ENCODE measurements around the gene PSD4. TPM values are rescaled to one million over a fixed set of nuclear protein-coding genes. Genes with fewer than 3 reads are reported as not detected.

The PSD4 gene
- total RNA-seq, 2 donors from 2014 or later: 13.1 to 16.9 TPM

DNA sequence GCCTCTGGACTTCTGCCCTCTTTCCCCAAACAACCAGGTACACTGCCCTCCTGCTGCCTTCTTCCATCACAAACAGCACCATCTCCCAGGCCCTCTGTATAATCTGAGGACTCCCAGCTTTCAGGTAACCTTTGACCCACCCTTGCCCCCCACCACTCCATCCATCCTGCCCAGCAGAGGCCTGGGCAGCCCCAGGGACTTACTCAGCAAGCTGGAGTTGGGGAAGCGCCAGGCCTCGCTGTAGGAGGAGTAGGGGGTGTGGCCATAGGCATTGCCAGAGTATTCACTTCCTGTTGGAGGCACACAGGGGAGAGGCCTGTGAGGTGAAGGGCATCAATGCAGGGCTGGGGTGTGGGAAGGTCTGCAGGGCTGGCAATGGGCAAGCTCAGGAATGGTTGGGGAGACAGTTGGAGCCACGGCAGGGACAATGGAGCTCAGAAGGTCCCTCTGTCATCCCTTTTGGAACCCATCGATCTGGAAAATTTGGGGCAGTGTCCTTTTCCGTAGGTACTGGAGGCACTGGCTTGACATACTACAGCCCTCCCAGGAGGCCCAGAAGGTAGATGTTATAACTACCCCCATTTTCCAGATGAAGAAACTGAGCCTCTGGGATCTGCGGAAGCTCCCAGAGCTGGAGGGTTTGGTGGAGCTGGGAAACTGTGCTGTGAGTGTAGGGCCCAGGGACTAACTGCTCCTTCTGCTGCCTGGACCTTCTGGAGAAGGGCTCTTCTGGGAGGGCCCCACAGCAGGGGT lies 46.3 kb downstream of the PSD4 start:
- Histone ChIP-seq H3K27me3 (replicated peaks; ENCODE audit: insufficient read depth) (no peaks in the 10 kb centered on the region), H3K9me3 (no peaks in the 10 kb centered on the region), H3K4me1 (ENCODE audit: control insufficient read depth in 1 of 2, low read depth in 2 of 2) (no peaks in the 10 kb centered on the region), H3K36me3 (no peaks in the 10 kb centered on the region), H3K27ac (no peak overlapping the region), H3K4me3 (no peak overlapping the region)
- DNase-seq (ENCODE audit: low spot score): no peak
- TF ChIP-seq, protein P1, sequence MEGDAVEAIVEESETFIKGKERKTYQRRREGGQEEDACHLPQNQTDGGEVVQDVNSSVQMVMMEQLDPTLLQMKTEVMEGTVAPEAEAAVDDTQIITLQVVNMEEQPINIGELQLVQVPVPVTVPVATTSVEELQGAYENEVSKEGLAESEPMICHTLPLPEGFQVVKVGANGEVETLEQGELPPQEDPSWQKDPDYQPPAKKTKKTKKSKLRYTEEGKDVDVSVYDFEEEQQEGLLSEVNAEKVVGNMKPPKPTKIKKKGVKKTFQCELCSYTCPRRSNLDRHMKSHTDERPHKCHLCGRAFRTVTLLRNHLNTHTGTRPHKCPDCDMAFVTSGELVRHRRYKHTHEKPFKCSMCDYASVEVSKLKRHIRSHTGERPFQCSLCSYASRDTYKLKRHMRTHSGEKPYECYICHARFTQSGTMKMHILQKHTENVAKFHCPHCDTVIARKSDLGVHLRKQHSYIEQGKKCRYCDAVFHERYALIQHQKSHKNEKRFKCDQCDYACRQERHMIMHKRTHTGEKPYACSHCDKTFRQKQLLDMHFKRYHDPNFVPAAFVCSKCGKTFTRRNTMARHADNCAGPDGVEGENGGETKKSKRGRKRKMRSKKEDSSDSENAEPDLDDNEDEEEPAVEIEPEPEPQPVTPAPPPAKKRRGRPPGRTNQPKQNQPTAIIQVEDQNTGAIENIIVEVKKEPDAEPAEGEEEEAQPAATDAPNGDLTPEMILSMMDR (IDR thresholded peaks at IDR 0.05): no peak
- ATAC-seq (ENCODE audit: insufficient number of reproducible peaks, low FRiP score, low read depth): no peak

- no peaks in the 10 kb centered on the region for H3K27me3 ChIP-seq (replicated peaks; ENCODE audit: insufficient read depth)
- TF ChIP-seq, protein P1 (IDR thresholded peaks at IDR 0.05): no peak
- H3K9me3 ChIP-seq: no peaks in the 10 kb centered on the region
- H3K4me1 ChIP-seq (ENCODE audit: control insufficient read depth in 1 of 2, low read depth in 2 of 2): no peaks in the 10 kb centered on the region
- DNase-seq (ENCODE audit: low spot score): no peak
- H3K27ac ChIP-seq: no peak overlapping the region
- ATAC-seq (ENCODE audit: insufficient number of reproducible peaks, low FRiP score, low read depth): no peak
- no peak overlapping the region for H3K4me3 ChIP-seq
- H3K36me3 ChIP-seq: no peaks in the 10 kb centered on the region
These were observed 47.4 kb downstream of the PSD4 start for GRCh38 chr2:113220970-113221708.

- no peak overlapping the region for H3K27ac ChIP-seq
- H3K4me3 ChIP-seq: no peak overlapping the region
- H3K9me3 ChIP-seq: no peaks in the 10 kb centered on the region
- no peaks in the 10 kb centered on the region for H3K36me3 ChIP-seq
- TF ChIP-seq, protein P1 (IDR thresholded peaks at IDR 0.05): no peak
- no peaks in the 10 kb centered on the region for H3K27me3 ChIP-seq (replicated peaks; ENCODE audit: insufficient read depth)
- DNase-seq (ENCODE audit: low spot score): no peak
- no peaks in the 10 kb centered on the region for H3K4me1 ChIP-seq (ENCODE audit: control insufficient read depth in 1 of 2, low read depth in 2 of 2)
- no peak for ATAC-seq (ENCODE audit: insufficient number of reproducible peaks, low FRiP score, low read depth)
These were observed 48.1 kb downstream of the PSD4 start for GRCh38 chr2:113221846-113222245.

DNA sequence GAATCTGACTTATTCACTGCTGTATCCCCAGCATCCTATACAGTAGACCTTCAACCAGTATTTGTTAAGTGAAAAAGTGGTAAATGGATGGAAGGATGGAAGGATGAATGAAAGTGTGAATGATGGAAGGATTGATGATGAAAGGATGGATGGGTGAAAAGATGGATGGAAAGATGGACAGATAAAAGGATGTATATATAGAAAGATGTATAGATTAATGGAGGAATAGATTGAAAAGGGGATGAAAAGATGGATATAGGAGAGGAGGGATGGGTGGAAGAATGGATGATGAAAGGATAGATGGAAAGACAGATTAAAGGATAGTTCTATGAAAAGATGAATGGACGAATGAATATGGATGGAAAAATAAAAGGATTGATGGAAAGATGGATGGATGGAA lies 50.0 kb downstream of the PSD4 start:
- Histone ChIP-seq H3K36me3 (no peaks in the 10 kb centered on the region), H3K4me1 (ENCODE audit: control insufficient read depth in 1 of 2, low read depth in 2 of 2) (no peaks in the 10 kb centered on the region), H3K27ac (no peak overlapping the region), H3K27me3 (replicated peaks; ENCODE audit: insufficient read depth) (no peaks in the 10 kb centered on the region), H3K9me3 (no peaks in the 10 kb centered on the region), H3K4me3 (no peak overlapping the region)
- TF ChIP-seq, protein P1 (IDR thresholded peaks at IDR 0.05): no peak
- DNase-seq (ENCODE audit: low spot score) (no peak), ATAC-seq (ENCODE audit: insufficient number of reproducible peaks, low FRiP score, low read depth) (no peak)

DNA sequence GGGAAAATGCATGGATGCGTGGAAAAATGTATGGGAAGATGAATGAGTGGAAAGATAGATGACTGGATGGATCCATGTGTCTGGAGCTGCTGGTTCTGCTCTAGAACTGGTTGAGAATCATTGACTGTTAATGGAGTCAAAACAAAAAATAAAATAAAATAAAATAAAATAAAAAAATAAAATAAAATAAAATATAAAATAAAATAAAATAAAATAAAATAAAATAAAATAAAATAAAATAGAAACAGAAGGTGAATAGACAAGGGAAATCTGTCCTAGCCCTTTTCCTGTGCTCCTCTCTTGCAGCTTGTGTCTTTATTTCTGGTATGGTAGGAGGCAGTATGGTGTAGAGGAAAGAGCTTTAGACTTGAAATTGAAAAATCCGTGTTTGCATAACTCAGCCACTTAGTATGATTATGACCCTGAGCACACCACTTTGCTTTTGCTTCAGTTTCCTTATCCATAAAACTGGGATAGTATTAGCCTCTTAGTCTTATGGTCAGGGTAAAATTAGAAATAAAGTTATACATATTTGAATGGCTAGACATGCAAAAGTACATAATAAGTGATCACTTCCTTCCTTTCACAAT lies 51.0 kb downstream of the PSD4 start:
- TF ChIP-seq, protein P1 (IDR thresholded peaks at IDR 0.05): no peak
- Histone ChIP-seq H3K36me3 (no peaks in the 10 kb centered on the region), H3K4me3 (no peak overlapping the region), H3K27ac (no peak overlapping the region), H3K27me3 (replicated peaks; ENCODE audit: insufficient read depth) (no peaks in the 10 kb centered on the region), H3K4me1 (ENCODE audit: control insufficient read depth in 1 of 2, low read depth in 2 of 2) (no peaks in the 10 kb centered on the region), H3K9me3 (no peaks in the 10 kb centered on the region)
- no peak for DNase-seq (ENCODE audit: low spot score)
- no peak for ATAC-seq (ENCODE audit: insufficient number of reproducible peaks, low FRiP score, low read depth)
